Prostate gland (tissue), 2 donors: ENCODE results near the gene PA2G4. TPM values are rescaled to one million over a fixed set of nuclear protein-coding genes. Genes with fewer than 3 reads are reported as not detected.
A peak's percentile ranks its signal among the peaks of the same experiment; 100 is the strongest.

Experiments
- DNase-seq: peaks from one replicate; pipeline ENCODE4 v3.0.0-alpha.2; 2019; ENCODE audit warnings: low spot score
- H3K27ac ChIP-seq, 2 donors: fragments of 200-600 bp; sonication (generic); 2 replicates each; pipeline ENCODE4 v1.5.1; 2017 to 2019
- H3K27me3 ChIP-seq: fragments of 200-600 bp; sonication (generic); replicated peaks from 2 replicates; pipeline ENCODE4 v1.5.1; 2019; ENCODE audit not compliant: insufficient read depth
- H3K36me3 ChIP-seq, 2 donors: fragments of 200-600 bp; sonication (generic); 1 replicate in 1 of 2; 2 replicates in 1 of 2; pipeline versions ENCODE4 v1.5.1 to v1.8.1; 2017 to 2019
- H3K4me1 ChIP-seq: fragments of 200-600 bp; sonication (generic); replicated peaks from 2 replicates; pipeline ENCODE4 v1.5.1; 2019
- H3K4me3 ChIP-seq, 2 donors: fragments of 200-600 bp; sonication (generic); 2 replicates each; pipeline ENCODE4 v1.5.1; 2017 to 2019
- H3K9me3 ChIP-seq: fragments of 200-600 bp; sonication (generic); 2 replicates; pipeline ENCODE4 v1.5.1; 2017
- POLR2A ChIP-seq: fragments of 450-650 bp; IDR thresholded peaks from one replicate; pipeline ENCODE4 v1.6.1; 2016; ENCODE audit warnings: antibody characterized with exemption, mild to moderate bottlenecking
- POLR2AphosphoS5 ChIP-seq: sonication (generic); formaldehyde crosslinking; IDR thresholded peaks from one replicate; pipeline ENCODE4 v1.6.1; 2017; ENCODE audit warnings: antibody characterized with exemption
- whole genome bisulfite sequencing: methylation state at CpG from one replicate; pipeline ENCODE4 v1.1.5; 2018; 5-methylcytosine and 5-hydroxymethylcytosine counted together
- intact Hi-C: fragments of 100-400 bp; cut with DNase I; formaldehyde crosslinking; loops from one replicate; pipeline ENCODE4 v1.14.2; 2022
- total RNA-seq, 2 donors: library from RNA; depleted of rRNA; stranded (reverse); fragments of >200 nt; gene quantifications; one replicate each; pipeline ENCODE4 v1.1.0, GENCODE V29; 2016
- TF ChIP-seq, protein P1 (sequence below), 4 experiments: fragments of 200-600 bp in 2 of 4; fragments of 450-650 bp in 2 of 4; sonication (generic) in 2 of 4; IDR thresholded peaks; 1 replicate in 3 of 4; 2 replicates in 1 of 4; pipeline ENCODE4 v1.5.1; 2016 to 2019; ENCODE audit warnings: antibody characterized with exemption in 4 of 4, mild to moderate bottlenecking in 2 of 4, moderate library complexity in 2 of 4

PA2G4 gene
- total RNA-seq, 2 donors from 2014 or later, result 75.0 to 93.3 TPM

DNA sequence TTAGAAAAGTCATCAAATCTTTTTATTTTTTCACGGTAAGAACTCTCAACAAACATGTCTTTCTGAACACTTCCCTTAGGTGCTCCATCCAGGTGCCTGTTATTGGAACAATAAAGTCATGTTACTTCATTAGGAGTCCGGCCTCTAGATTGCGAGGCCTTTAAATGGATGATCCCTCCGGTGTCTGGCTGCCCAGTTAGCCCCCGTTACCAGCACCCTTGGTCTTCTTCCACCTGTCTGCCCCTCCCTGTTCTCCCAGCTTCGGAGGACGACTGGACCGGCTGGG lies 593 bp upstream of the PA2G4 start:
- H3K4me3 ChIP-seq, result peak overlapping the region; percentile 80
- no peaks in the 10 kb centered on the region for H3K27me3 ChIP-seq
- no peak for DNase-seq
- H3K27ac ChIP-seq, result peak overlapping the region; percentile 86 to 88
- peaks cover 10% of the 10 kb centered on the region for H3K4me1 ChIP-seq
- no peak for TF ChIP-seq POLR2A
- TF ChIP-seq, protein P1, sequence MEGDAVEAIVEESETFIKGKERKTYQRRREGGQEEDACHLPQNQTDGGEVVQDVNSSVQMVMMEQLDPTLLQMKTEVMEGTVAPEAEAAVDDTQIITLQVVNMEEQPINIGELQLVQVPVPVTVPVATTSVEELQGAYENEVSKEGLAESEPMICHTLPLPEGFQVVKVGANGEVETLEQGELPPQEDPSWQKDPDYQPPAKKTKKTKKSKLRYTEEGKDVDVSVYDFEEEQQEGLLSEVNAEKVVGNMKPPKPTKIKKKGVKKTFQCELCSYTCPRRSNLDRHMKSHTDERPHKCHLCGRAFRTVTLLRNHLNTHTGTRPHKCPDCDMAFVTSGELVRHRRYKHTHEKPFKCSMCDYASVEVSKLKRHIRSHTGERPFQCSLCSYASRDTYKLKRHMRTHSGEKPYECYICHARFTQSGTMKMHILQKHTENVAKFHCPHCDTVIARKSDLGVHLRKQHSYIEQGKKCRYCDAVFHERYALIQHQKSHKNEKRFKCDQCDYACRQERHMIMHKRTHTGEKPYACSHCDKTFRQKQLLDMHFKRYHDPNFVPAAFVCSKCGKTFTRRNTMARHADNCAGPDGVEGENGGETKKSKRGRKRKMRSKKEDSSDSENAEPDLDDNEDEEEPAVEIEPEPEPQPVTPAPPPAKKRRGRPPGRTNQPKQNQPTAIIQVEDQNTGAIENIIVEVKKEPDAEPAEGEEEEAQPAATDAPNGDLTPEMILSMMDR (IDR thresholded peaks at IDR 0.05), result no peak
- no peak for TF ChIP-seq POLR2AphosphoS5
- H3K36me3 ChIP-seq, result peaks cover 3 to 10% of the 10 kb centered on the region in 2 donors
- 0% methylated on average over 8 of the region's 8 CpGs for WGBS
- H3K9me3 ChIP-seq, result no peaks in the 10 kb centered on the region
- intact Hi-C loops, result loop anchor here (5.0 to 10.0 kb wide), 3 partner anchors 56 to 369 kb away; partner anchors contain the start of gene SUOX

DNA sequence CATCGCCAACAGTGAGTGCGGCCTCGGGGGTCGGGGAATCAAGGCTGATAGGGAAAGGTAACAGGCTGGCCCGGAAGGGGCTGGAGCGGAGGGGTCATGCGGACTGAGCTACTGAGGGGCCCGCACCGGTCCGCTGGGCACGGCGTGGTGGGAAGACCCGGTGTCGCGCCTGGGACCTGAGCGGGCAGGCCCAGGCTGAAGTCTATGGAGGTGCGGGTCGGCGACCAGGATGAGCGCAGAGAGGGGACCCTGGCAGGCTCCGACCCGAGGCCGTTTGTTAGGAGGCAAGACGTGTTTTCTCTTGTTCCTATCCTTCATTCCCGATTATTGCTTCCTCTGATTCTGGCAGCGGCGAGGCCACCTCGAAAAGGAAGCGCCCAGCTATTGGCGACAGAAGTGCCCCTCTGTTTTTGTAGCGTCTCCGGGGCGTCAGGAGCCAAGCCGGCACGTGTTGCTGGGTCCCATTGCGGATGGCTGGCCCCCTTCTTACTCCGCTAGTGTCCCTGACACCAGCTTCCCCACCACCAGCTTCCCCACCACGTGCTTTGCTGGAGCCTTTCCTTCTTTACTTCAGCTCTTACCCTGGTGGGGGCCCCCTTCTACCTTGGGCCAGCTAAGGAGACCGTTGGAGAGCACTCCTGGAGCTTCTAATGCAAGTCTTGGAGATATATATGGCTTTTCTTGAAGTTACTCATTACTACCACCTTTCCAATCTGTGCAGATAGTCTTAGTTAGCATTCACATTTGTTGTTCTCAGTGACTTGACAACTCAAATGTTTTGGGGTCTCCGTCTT lies 653 bp downstream of the PA2G4 start:
- peak overlapping the region; percentile 80 for H3K4me3 ChIP-seq
- intact Hi-C loops, result loop anchor here (5.0 to 10.0 kb wide), 3 partner anchors 58 to 370 kb away; partner anchors contain the start of gene SUOX
- DNase-seq, result no peak
- H3K27ac ChIP-seq, result peak overlapping the region; percentile 86 to 88
- no peaks in the 10 kb centered on the region for H3K27me3 ChIP-seq
- peaks cover 3 to 15% of the 10 kb centered on the region in 2 donors for H3K36me3 ChIP-seq
- no peaks in the 10 kb centered on the region for H3K9me3 ChIP-seq
- peaks cover 10% of the 10 kb centered on the region for H3K4me1 ChIP-seq
- WGBS, result under 1% methylated on average over 40 of the region's 40 CpGs
- TF ChIP-seq, protein P1 (IDR thresholded peaks at IDR 0.05), result no peak
- TF ChIP-seq POLR2A (no peak), POLR2AphosphoS5 (no peak)

DNA sequence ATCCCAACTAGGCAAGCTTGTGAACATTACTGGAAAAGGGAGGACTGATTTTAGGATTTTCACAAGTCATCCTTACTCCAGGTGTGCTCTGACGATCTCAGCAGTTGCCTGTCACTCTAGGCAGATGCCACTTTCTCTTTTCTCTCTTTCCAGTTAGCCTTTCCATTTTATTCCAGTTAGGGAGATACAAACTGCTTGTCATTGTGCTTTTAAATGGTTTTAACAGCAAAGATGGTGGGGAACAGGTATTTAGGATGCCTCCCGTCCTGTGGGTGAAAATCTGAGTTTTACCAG lies 1.2 kb downstream of the PA2G4 start:
- Histone ChIP-seq H3K36me3 (peaks cover 3 to 18% of the 10 kb centered on the region in 2 donors), H3K27ac (peak overlapping the region in 1 of 2 donors; percentile 88), H3K4me3 (peak overlapping the region; percentile 80), H3K27me3 (no peaks in the 10 kb centered on the region), H3K9me3 (no peaks in the 10 kb centered on the region), H3K4me1 (peaks cover 10% of the 10 kb centered on the region)
- WGBS, result 24% methylated on average over 2 of the region's 2 CpGs
- intact Hi-C loops, result loop anchor here (10.0 kb wide), 2 partner anchors 111 to 371 kb away; partner anchors contain the start of gene SUOX
- TF ChIP-seq, protein P1 (IDR thresholded peaks at IDR 0.05), result no peak
- TF ChIP-seq POLR2A, result no peak
- DNase-seq, result no peak

DNA sequence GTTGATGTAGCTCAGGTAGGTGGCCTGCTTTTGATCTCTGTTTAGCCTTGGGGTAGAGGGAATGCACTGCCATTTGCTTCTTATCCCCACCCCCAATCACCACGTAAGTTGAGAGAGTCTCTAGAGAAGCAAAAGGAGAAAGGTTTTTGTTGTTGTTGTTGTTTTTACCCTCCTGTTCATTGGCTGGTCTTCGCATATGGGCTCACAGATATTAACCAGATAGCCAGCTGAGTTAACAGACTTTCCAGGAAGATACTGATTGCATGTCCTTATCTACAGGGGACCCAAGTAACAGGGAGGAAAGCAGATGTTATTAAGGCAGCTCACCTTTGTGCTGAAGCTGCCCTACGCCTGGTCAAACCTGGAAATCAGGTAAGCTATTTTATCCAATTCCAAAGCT lies 2.9 kb downstream of the PA2G4 start:
- intact Hi-C loops, result loop anchor here (10.0 kb wide), 2 partner anchors 112 to 372 kb away; partner anchors contain the start of gene SUOX
- DNase-seq, result no peak
- WGBS, result 95% methylated on average over 3 of the region's 3 CpGs
- Histone ChIP-seq H3K27me3 (no peaks in the 10 kb centered on the region), H3K36me3 (peaks cover 16 to 27% of the 10 kb centered on the region in 2 donors), H3K27ac (no peak overlapping the region), H3K4me1 (peaks cover 10% of the 10 kb centered on the region), H3K9me3 (no peaks in the 10 kb centered on the region), H3K4me3 (no peak overlapping the region)
- TF ChIP-seq POLR2A, result no peak
- TF ChIP-seq, protein P1 (IDR thresholded peaks at IDR 0.05), result no peak
- TF ChIP-seq POLR2AphosphoS5, result no peak

DNA sequence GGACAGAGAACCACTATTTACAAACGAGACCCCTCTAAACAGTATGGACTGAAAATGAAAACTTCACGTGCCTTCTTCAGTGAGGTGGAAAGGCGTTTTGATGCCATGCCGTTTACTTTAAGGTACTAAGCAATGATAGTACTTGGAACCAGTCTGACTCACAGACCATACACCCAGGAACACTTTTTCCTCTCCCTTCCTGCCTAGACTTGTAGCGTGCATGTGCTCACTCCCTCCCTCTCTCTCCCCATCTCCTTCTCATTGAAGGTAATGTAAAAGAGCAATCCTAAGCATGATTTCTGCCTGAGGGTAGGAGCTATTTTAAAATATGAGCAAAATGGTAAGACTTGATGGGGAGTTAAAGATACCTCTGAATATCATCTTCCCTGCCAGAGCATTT lies 6.2 kb downstream of the PA2G4 start:
- intact Hi-C loops, result no loop called here
- TF ChIP-seq POLR2AphosphoS5, result no peak
- no peak for TF ChIP-seq POLR2A
- TF ChIP-seq, protein P1 (IDR thresholded peaks at IDR 0.05), result no peak
- Histone ChIP-seq H3K4me1 (peaks cover 4% of the 10 kb centered on the region), H3K4me3 (no peak overlapping the region), H3K27ac (no peak overlapping the region), H3K9me3 (no peaks in the 10 kb centered on the region), H3K27me3 (no peaks in the 10 kb centered on the region), H3K36me3 (peaks cover 19 to 27% of the 10 kb centered on the region in 2 donors)
- 79% methylated on average over 5 of the region's 5 CpGs for WGBS
- DNase-seq, result no peak
